Cardiac muscle cell (in vitro differentiated cells and primary cell): ENCODE data around the gene LMAN1L. TPM values are rescaled to one million over a fixed set of nuclear protein-coding genes. Genes with fewer than 3 reads are reported as not detected.
A peak's percentile ranks its signal among the peaks of the same experiment; 100 is the strongest.

Source experiments
- DNase-seq, 2 donors: peaks; one replicate each; pipeline versions ENCODE4 v3.0.0 to v3.0.0-alpha.2; 2010 to 2017; ENCODE audit warnings: low read depth in 1 of 2, low spot score in 1 of 2
- H3K27ac ChIP-seq: fragments of 200-600 bp; sonication (generic); 2 replicates; pipeline ENCODE4 v1.5.1; 2016
- H3K27me3 ChIP-seq: fragments of 200-600 bp; sonication (generic); 2 replicates; pipeline ENCODE4 v1.6.0; 2016; ENCODE audit warnings: control low read depth
- H3K36me3 ChIP-seq: fragments of 200-600 bp; sonication (generic); 2 replicates; pipeline ENCODE4 v1.5.1; 2016; ENCODE audit warnings: control low read depth
- H3K4me1 ChIP-seq: fragments of 200-600 bp; sonication (generic); 2 replicates; pipeline ENCODE4 v1.8.1; 2017; ENCODE audit warnings: low read depth, mild to moderate bottlenecking, mixed run types
- H3K4me3 ChIP-seq: fragments of 200-600 bp; sonication (generic); 2 replicates; pipeline ENCODE4 v1.5.1; 2016; ENCODE audit warnings: mild to moderate bottlenecking
- H3K9me3 ChIP-seq: fragments of 200-600 bp; sonication (generic); 2 replicates; pipeline ENCODE4 v1.5.1; 2017; ENCODE audit warnings: low read depth, mild to moderate bottlenecking, control low read depth
- polyA plus RNA-seq: library from polyadenylated mRNA; unstranded; fragments of >200 nt; fragmentation: Nextera tagmentation; extraction: Ambion mirVana; gene quantifications from 2 replicates; pipeline ENCODE4 v1.2.1, GENCODE V29; 2016
- total RNA-seq: library from RNA; depleted of rRNA; stranded (reverse); fragments of >200 nt; gene quantifications from 2 replicates; pipeline ENCODE4 v1.2.3, GENCODE V29; 2016
- TF ChIP-seq, protein P1 (sequence below): IDR thresholded peaks from 2 replicates; pipeline ENCODE4 v1.5.1; 2012; ENCODE audit warnings: low read depth, mild to moderate bottlenecking, low read length

The LMAN1L gene
- total and polyA plus RNA-seq, 2 experiments from 2014 or later = not detected

DNA sequence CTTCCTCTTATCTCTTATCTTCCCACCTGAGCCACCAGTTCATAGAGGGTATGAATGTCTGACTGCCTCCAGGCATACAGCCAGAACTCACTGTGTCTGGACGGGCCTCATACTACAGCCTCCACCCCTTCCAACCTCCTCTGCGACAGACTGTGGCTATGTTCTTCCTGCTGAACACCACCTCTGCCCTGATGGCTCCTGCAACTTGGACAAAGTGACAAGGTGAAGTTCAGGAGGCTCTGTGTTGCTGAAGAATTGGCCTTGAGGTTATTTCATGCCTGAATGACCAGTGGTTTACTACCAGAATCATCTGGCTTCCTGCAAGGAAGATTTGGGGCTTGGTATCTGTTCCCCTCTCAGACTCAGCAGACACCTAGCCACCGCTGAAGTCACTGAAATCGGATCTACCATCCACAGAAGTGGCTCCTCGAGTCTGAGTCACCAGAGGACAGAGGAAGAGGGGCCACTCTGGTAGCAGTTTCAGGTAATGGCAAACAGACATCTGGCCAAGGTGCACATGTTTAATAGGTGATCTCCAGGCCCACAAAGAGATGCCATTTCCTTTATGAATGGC, 44.5 kb downstream of the LMAN1L start:
- Histone ChIP-seq H3K9me3 (no peaks in the 10 kb centered on the region), H3K4me1 (peaks cover 10% of the 10 kb centered on the region), H3K4me3 (no peak overlapping the region), H3K36me3 (peaks cover 11% of the 10 kb centered on the region), H3K27me3 (no peaks in the 10 kb centered on the region), H3K27ac (peak overlapping the region; percentile 81)
- TF ChIP-seq, protein P1, sequence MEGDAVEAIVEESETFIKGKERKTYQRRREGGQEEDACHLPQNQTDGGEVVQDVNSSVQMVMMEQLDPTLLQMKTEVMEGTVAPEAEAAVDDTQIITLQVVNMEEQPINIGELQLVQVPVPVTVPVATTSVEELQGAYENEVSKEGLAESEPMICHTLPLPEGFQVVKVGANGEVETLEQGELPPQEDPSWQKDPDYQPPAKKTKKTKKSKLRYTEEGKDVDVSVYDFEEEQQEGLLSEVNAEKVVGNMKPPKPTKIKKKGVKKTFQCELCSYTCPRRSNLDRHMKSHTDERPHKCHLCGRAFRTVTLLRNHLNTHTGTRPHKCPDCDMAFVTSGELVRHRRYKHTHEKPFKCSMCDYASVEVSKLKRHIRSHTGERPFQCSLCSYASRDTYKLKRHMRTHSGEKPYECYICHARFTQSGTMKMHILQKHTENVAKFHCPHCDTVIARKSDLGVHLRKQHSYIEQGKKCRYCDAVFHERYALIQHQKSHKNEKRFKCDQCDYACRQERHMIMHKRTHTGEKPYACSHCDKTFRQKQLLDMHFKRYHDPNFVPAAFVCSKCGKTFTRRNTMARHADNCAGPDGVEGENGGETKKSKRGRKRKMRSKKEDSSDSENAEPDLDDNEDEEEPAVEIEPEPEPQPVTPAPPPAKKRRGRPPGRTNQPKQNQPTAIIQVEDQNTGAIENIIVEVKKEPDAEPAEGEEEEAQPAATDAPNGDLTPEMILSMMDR = no peak
- no peak for DNase-seq

DNA sequence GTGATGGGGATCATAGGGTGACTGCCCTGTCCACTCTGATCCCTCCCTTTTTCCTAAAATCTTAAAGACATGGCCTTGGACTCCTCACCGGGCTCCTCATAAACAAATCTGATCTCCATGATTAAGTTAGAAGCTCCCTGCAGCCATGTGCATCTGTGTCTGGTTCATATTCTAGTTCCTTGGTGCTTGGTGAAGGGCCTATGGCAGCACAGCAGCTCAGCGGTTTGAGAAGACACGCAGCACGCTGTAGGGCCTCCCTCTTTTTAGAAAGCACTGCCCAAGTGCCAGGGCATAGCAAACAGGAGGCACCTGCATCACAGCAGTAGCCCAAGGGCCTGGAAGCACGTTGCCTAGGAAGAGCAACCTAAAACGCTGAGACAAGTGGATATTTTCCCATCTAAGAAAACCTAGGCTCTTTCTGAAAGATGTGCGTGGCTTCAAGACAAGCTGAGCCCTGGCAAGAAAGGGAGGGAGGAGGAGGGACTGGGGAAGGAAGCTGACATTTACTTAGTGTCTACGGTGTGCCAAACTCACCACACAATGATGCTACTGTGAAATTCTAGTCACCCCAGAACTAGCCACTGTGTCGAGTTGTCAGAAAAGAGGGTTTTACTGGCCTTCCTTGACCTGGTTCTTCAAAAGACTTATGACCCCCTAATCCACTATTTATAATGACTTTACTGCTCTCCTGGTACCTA, 45.2 kb downstream of the LMAN1L start:
- no peak for DNase-seq
- no peaks in the 10 kb centered on the region for H3K9me3 ChIP-seq
- H3K4me3 ChIP-seq = no peak overlapping the region
- H3K36me3 ChIP-seq = peaks cover 5% of the 10 kb centered on the region
- H3K27me3 ChIP-seq = no peaks in the 10 kb centered on the region
- TF ChIP-seq, protein P1 = no peak
- peak overlapping the region; percentile 81 for H3K27ac ChIP-seq
- H3K4me1 ChIP-seq = peaks cover 10% of the 10 kb centered on the region

DNA sequence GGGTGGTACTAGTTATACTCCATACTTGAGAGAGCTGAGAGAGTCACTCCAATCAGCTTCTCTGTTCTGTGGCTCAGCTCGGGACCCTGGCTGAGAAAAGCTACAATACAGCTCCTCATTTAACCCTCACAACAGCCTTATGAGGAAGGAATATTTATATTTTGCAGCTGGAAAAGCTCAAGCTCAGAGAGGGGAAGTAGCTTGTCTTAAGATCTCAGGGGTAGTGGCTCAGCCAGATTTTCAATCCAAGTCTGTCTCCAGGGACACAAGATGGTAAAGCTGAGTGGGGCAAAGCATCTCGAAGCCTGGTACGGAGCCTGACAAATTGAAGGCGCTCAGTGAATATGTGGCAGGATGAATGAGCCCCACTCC, 45.7 kb downstream of the LMAN1L start:
- H3K4me3 ChIP-seq = no peak overlapping the region
- no peaks in the 10 kb centered on the region for H3K27me3 ChIP-seq
- TF ChIP-seq, protein P1 = no peak
- peaks cover 10% of the 10 kb centered on the region for H3K4me1 ChIP-seq
- peaks cover 3% of the 10 kb centered on the region for H3K36me3 ChIP-seq
- DNase-seq = no peak
- no peak overlapping the region for H3K27ac ChIP-seq
- H3K9me3 ChIP-seq = no peaks in the 10 kb centered on the region

DNA sequence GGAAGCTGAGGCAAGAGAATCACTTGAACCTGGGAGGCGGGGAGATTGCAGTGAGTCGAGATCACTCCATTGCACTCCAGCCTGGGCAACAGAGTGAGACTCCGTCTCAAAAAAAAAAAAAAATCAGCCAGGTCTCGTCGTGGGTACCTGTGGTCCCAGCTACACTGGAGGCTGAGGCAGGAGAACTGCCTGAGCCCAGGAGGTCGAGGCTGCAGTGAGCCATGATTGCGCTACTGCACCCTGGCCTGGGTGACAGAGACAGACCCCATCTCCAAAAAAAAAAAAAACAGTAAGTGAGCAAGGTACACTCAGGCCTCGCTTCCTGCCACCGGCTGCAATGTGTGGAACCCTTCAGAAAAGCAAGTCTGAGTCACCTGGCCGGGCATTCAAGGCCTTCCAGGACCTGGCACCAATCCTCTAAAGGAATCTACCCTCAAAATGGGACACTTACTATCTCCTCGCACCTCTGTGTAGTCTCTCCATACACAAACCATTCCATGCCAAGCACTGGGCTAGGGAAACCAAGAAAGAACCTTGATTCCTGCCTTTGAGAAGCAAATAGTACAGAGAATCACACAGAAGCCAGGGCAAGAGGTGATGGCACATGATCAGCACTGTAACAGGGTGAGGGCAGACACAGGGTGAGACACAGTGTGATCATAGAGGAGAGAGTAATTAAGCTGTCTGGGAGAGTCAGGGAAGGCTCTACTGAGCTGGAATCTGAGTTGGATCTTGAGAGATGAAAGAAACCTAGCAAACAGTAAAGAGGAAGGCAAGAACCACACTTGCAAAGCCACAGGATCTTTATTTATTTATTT, 50.8 kb downstream of the LMAN1L start:
- Histone ChIP-seq H3K36me3 (no peaks in the 10 kb centered on the region), H3K27me3 (no peaks in the 10 kb centered on the region), H3K4me3 (no peak overlapping the region), H3K27ac (no peak overlapping the region), H3K4me1 (peaks cover 4% of the 10 kb centered on the region), H3K9me3 (no peaks in the 10 kb centered on the region)
- DNase-seq = no peak
- TF ChIP-seq, protein P1 = no peak

DNA sequence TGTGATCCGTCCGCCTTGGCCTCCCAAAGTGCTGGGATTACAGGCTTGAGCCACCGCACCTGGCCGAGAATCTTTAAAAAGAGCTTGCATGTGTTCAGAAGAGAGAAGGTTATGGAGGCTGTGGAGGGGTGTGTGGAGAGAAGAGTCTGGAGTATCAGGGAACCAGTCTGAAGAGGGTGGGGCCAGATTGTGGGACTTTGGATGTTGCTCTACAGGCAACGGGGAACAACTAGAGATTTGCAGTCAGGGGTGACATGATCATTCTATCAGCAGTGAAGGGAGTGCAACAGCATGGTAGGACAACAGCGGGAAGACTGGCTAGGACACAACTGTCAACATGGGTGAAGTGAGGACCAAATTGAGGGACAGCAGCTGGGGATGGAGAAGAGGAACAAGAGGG, 51.7 kb downstream of the LMAN1L start:
- Histone ChIP-seq H3K27me3 (no peaks in the 10 kb centered on the region), H3K4me3 (no peak overlapping the region), H3K27ac (no peak overlapping the region), H3K36me3 (no peaks in the 10 kb centered on the region), H3K4me1 (peaks cover 11% of the 10 kb centered on the region), H3K9me3 (no peaks in the 10 kb centered on the region)
- TF ChIP-seq, protein P1 = no peak
- no peak for DNase-seq
